ENCODE data around the gene FGF9.

FGF9 gene

GRCh38 chr13:21674490-21675009 is 3.7 kb downstream of the FGF9 start:
- DNase-seq (ENCODE audit: low read depth) = no peak

DNA sequence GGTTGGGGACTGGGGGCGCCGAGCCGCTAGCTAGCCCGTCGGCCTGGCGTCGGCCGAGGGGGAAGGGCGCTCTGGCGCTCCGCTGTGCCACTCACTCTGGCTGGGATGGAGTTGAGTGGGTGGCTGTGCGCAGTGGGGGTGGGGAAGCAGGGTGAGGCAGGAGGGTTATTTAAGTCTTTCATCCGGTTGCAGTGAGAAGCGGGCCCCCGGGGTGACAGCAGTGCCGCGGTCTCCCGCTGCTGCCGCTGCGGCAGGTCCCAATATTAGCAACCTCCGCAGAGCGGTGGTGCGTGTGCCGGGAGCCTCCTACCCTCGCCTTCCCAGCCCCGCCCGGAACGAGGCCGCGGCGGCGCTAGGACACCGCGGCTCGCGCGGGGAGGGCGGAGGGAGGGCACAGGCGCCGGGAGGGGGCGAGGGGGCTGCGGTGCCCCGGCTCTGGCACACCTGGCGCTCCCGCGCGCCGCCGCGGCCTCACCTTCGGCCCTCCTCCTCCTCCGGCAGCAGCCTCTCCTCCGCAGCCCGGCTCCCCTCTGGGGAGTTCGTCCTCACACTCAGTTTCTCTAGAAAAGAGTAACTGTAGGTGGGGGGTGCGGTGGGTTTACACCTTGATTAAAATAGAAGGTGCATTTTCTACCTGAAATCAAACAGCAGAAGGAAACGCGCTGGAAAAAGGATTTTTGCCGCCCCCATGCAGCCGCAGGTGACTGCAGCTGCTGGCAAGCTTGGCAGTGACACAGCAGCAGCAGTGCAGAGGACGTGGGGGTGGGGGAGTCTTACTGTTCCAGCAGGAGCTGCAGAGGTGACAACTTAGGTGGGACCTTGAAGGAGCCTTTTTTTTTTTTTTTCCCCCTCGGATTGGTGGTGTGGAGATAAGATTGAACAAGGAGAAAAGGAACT is 4.5 kb downstream of the FGF9 start:
- DNase-seq (ENCODE audit: low read depth) = no peak

DNA sequence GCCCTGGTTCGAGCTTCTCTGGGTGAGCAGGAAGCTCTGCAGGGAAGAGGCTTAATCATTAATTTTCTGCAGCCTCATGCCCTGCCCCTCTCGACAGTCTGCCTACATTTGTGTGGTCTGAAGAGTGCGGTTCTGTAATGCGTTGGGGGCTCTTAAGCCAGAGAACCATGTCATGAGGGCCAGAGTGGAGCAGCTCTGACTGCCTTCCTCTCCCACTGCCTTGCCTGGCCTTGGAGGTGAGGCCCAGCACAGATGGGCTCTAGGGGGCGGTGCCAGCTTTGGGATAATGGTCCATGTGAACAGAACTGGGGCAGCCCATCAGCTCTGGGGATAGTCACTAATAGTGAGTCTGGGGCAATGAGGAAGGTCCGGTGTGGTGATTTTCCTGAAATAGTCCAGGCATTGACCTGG is 5.7 kb downstream of the FGF9 start:
- no peak for DNase-seq (ENCODE audit: low read depth)

- no peak for DNase-seq (ENCODE audit: low read depth)
Observed at GRCh38 chr13:21677075-21677623, 6.3 kb downstream of the FGF9 start.

GRCh38 chr13:21683034-21683733 is 12.3 kb downstream of the FGF9 start:
- DNase-seq (ENCODE audit: low read depth) = no peak

- no peak for DNase-seq (ENCODE audit: low read depth)
Observed at GRCh38 chr13:21684576-21684975, 13.7 kb downstream of the FGF9 start.

DNA sequence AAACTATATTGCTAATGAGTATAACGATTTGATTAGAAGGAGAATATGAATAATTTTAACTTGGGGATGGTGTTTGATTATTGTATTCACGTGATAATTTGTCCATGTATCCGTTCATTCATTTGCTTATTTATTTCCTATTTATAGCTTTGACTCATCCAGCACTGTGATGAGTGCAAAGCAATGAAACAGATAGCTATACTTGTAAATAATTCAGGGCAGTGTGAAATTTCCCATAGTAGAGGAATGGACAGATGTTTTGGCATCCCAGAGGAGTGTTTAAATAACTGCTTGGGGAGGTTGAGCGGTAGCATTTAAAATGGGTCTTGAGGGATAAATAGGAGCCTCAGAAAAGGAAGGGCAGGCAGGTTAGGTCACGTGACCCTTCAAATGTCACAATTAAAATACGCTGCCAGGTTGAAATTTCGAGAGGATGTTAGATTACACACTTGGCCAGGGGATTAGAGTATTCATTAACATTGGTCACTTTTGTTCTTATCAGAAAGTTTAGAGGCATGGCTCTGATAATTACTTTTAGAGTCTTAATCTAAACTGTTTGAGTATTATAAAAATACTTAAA is 14.7 kb downstream of the FGF9 start:
- no peak for DNase-seq (ENCODE audit: low read depth)

GRCh38 chr13:21686751-21687391 is 16.0 kb downstream of the FGF9 start:
- no peak for DNase-seq (ENCODE audit: low read depth)

DNA sequence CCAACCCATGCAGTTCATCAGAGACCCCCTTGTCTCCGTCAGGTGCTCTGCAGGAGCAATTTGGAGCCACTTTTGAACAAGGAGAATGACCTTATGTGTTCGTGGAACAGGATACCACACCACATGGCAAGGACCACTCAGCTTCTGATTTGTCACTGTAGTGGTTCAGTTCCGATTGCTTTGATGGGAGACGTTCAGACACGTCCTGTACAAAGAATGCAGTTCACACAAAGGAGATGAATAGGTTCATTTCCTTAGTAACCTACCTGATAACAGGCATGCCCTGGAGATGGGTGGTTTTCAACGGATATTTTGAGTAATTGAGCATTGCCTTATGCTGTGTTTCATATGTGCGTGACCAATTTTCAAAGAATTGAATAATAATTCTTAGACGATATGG is 17.2 kb downstream of the FGF9 start:
- DNase-seq (ENCODE audit: low read depth) = no peak

DNA sequence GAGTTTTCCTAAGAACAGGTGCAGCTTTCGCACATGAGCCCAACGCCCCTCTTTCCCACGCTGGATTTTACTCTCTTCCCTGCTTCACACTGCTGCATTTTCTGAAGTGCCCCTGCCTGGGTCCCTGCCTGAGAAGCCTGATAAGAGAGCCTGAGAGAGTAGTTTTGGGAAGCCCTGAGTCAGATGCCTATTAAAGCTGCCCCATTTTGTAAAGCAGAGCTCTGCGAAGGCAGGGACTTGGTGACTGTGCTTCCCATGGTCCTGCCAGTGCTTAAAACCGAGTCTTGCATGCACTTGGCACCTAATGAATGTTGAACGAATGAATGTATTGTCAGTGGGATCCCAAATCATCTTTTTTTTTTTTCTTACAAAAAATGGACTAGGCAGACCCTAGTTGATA is 18.2 kb downstream of the FGF9 start:
- DNase-seq (ENCODE audit: low read depth) = no peak

GRCh38 chr13:21690955-21691354 is 20.1 kb downstream of the FGF9 start:
- DNase-seq (ENCODE audit: low read depth) = no peak

GRCh38 chr13:21691500-21691899 is 20.6 kb downstream of the FGF9 start:
- no peak for DNase-seq (ENCODE audit: low read depth)

DNA sequence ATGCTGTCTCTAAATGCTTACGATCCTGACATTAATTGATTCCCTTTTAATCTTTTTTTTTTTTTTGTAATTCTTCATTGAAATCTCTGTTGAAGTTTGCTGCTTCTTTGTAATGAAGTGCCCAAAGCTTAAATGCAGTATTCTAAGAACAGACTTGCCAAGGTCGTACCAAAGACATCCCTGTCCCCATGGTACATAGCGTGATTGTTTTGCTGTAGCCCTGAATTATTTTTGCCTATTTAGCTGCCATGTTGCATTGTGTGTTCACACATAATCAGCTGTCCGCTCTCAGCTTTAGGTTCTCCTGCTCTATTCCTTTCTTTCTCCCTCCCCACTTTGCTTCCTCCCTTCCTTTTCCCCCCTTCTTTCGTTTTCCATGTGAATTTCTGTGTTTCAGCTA is 21.1 kb downstream of the FGF9 start:
- no peak for DNase-seq (ENCODE audit: low read depth)

DNA sequence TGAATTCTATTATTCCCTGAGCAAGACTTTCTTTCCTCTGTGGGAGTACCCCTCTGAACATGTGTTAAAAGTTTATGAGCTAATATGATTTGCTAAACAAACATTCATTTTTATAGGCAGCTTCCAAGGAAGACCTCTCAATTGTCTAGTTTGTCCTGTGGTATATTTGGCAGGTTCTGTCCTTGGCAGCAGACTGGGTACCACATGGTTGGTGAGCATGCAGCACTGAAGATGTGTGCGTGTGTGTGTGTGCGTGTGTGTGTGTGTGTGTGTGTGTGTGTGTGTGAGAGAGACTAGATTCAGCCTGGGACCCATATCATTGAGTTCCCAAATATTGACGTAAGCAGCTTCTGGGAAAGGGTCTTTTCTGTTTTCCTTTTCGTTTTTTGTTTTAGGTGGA is 24.0 kb downstream of the FGF9 start:
- no peak for DNase-seq (ENCODE audit: low read depth)

GRCh38 chr13:21695546-21695945 is 24.7 kb downstream of the FGF9 start:
- no peak for DNase-seq (ENCODE audit: low read depth)

DNA sequence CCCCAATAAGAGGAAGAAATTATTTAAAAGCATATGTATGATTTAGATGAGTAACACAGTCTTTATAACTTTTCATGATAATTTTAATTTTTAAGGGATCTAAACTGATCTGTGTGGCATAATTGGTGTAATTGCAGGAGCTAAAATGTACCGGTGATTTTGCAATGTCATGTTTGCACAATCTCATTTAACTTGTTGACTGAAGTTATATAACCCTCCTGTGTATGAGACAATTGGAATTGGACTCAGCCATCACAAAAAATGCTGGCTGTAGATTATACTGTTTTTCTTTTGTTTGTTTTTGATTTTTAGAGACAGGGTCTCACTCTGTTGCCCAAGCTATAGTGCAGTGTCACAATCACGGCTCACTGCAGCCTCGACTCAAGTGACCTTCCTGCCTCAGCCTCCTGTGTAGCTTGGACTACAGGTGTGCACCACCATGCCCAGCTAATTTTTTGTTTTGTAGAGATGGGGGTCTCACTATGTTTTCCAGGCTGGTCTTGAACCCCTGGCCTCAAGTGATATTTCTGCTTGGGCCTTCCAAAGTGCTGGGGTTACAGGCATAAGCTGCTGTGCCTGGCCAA is 26.1 kb downstream of the FGF9 start:
- DNase-seq (ENCODE audit: low read depth) = no peak

DNA sequence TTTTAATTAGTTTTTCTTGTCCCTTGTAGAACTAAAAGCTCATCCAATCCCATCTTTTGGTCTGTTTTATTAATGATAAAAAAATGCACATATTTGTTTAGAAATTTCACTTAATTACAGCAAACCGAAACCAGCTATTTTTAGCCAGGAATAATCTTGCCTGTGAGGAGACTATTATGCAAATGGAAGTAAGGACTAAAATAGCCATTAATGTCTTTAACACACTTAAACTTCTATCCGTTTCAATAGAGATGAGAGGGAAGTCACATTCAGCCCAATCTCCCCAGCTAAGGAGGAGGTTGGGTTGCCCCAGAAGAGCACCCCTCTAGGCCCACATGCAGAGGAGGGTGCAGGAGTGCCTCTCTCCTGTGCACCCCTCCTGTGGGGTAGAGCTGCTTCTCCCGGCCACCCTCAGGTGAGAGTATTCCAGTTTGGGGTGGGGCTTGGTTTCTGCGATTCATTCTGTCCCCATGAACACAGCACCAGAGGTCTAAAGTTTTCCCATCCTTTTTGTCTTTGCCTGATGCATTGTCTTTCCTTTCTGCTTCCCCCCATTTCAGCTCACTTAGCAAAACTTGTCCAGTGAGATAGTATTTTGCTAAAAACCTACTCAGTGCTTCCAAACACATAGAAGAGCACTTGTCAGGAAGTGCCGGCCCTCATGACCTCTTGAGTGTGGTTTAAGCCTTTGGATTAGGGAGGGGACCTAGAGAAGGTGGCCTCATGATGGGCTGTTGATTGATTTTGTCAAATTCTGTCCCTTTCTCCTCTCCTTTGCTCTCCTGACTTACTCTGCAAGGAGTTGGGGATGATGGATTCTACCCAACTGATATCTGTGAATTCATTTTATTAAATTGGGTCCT is 28.2 kb downstream of the FGF9 start:
- DNase-seq (ENCODE audit: low read depth) = no peak

GRCh38 chr13:21701460-21701859 is 30.6 kb downstream of the FGF9 start:
- no peak for DNase-seq (ENCODE audit: low read depth)

GRCh38 chr13:21703846-21704245 is 33.0 kb downstream of the FGF9 start:
- no peak for DNase-seq (ENCODE audit: low read depth)

- no peak for DNase-seq (ENCODE audit: low read depth)
Observed at GRCh38 chr13:21707586-21707985, 36.7 kb downstream of the FGF9 start.

GRCh38 chr13:21709697-21710096 is 38.8 kb downstream of the FGF9 start:
- no peak for DNase-seq (ENCODE audit: low read depth)

Data from stimulated activated CD8-positive, alpha-beta memory T cell treated with anti-CD3 and anti-CD28 coated beads, Interleukin-12 subunit alpha, Interleukin-12 subunit beta, amount 100 ng/mL, for 1 hour (primary cell).